ENCODE results near the gene KCNG2.
"Not testable (repeated sequence)": the region's sequence is repeated elsewhere in the genome, so short reads cannot be mapped to it uniquely, and the experiment has no call there.

The KCNG2 gene

DNA sequence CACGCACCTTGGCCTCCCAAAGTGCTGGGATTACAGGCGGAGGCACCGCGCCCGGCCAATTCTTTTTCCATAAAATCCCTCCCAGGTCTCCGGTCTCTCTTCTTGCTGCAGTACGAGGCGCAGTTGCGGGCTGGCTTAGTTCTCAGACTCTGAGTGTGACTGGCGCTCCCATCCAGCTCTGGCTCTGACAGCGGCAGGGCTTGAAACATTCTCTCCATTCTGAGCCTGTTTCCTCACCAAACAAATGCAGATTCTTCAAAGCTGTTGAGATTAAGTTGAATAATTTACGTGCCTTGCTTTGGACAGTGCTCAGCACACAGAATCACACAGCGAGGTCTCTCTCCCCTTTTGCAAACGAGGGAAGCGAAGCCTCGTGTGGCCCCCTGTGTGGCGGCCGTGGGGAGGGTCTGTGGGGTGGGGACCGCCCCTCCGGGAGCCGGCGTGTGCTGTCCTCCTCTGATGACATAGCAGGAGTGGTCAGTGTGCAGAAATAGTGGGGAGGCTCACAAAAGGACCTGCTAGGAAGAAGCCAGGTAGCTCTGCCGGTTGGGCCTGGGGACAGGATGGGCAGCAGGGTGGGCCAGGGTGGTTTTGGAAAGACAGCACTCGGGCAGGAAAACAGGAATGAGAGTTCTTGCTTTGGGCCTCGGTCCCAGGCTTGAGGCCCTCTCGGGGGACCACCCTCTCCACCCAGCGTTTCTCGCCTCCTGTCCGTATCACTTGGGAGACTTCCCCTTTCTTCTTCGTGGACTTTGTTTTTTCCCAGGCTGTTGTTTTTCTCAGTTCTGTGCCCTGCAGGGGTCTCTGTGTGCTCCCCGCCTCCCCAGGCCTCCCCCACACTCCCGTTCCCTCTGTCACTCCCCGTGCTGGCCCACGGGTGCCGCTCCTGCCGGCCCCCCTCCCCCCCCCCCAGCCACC, 75.0 kb downstream of the KCNG2 start:
- DNase-seq, result no peak

DNA sequence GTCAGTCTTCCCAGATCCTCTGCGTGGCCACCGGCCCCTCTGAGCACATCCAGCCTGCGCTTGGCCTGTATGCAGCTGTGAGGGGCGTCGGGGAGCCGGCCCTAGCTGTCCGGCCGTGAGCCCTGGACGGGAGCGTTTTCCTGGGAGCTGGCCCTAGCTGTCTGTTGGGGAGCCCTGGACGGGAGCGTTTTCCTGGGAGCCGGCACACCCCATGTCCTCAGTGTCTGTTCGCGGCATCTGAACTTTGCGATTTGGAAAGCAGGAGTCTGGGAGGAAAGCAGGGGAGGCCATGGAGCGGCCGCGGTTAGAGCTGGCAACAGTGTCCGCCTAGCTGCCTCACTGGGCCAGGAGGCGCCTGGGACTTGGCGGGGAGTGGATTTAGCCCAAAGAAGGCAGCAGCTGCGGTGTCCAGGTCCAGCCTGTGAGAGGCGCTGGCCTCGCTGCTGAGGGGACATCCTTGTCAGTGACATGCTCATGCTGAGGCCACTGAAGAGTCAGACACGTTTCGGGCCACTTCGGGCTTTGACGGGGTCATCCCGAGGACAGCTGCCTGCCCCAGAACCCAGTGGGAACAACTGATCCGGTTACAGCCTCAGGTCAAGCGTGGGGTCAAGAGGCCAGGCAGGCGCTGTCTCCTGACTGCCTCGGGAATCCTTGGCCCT, 75.8 kb downstream of the KCNG2 start:
- no peak for DNase-seq

DNA sequence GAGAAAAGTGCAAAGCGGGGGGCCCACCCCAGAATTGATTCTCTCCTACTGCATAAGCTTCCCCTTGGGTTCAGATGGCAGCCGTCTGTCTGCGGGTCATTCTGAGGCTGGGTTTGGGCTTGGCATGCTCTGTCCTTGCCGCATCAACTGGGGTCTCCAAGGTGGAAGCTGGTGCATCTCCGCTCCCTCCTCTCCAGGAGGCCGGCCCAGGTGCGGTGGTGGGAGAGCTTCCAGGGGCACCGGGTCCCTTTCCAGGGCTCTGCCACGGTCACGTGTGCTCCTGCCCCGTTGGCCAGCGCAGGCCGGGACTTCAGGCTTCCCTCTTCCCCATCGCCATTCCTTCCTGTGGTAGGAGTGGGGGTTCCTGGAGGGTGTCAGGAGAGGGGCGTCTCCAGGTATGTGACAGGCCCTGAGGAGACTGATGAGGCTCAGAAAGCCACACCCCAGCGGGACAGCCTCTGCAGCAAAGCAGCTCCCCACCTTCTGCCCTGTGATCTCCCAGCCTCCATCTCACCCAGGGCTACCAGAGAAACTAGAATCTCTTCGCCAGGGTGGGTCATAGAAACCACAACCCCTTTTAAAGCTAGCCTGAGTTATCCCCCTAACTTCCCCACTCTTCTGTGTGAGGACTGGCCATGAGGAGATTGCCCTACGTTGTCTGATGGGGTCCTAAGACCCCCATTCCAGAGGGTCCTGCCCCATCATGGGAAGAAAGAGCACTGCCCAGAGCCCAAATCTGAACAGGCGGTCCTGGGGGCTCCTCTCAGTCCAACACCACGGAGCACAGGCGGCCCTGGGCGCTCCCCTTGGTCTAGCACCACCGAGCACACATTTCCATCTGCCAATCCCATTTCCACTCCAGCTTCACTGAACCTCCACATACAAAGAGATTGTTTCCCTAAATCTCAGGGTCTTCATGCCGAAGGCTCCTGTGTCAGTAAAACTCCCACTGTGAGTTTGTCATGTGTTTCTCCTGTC, 77.1 kb downstream of the KCNG2 start:
- DNase-seq, result no peak

DNA sequence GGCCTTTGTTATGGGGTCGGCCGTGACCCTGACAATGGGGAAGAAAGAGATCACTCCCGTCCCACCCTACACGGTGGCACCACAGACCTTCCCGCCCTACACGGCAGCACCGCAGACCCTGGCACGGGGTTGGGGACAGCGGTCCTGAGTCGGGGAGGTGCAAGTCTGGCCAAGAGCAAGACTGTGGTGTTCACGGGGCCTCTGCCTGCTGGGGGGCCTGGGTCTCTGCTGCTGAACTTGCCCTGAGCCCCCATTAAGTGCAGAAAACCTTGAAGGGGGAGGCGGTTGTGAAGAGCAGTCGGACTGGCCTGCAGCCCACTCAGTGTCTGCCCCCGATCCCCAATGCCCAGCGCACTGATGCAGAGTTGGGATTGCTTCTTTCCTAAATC, 77.8 kb downstream of the KCNG2 start:
- DNase-seq, result no peak

DNA sequence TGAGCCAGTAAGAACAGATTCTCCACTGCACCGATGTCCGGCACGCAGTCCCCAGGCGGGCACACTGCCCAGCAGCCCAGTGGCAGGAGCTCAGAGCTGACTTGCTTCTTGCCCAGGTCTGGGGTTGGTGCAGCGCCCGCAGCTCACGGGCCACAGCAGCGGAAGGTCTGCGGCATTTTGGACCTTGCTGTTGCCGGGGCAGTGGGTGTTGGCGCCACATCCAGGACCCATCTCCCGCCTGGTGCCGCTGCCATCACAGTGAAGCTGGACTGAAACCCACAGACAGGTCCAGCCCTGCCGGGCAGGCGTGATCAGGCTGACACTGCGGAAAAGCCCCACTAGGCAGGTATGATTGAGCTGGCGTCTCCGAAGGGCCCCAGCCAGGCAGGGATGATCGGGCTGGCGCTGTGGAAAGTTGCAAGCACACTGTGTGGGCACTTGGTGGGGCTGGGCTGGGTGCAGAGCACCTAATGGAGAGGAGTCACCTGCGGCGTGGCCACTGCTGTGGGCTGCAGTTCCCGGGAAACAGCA, 78.3 kb downstream of the KCNG2 start:
- DNase-seq, result no peak

DNA sequence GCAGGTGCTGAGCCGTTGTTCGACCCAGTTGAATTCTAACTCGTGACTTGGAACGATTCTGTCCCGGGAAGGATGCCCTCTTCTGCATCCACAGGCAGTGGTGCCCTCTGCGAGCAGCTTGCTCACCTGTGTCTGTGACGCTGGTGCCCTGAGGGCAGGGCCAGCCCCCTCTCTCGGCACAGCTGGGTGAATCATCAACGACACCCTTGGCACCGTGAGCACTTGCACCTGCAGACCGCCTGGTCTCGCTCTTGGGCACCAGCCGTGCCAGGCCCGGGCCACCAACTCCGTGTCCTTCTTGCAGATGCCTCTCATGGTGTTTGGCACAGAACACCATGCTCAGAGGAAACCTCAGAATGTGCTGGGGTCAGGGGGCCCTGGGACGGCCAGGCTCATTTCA, 78.8 kb downstream of the KCNG2 start:
- DNase-seq, result no peak

DNA sequence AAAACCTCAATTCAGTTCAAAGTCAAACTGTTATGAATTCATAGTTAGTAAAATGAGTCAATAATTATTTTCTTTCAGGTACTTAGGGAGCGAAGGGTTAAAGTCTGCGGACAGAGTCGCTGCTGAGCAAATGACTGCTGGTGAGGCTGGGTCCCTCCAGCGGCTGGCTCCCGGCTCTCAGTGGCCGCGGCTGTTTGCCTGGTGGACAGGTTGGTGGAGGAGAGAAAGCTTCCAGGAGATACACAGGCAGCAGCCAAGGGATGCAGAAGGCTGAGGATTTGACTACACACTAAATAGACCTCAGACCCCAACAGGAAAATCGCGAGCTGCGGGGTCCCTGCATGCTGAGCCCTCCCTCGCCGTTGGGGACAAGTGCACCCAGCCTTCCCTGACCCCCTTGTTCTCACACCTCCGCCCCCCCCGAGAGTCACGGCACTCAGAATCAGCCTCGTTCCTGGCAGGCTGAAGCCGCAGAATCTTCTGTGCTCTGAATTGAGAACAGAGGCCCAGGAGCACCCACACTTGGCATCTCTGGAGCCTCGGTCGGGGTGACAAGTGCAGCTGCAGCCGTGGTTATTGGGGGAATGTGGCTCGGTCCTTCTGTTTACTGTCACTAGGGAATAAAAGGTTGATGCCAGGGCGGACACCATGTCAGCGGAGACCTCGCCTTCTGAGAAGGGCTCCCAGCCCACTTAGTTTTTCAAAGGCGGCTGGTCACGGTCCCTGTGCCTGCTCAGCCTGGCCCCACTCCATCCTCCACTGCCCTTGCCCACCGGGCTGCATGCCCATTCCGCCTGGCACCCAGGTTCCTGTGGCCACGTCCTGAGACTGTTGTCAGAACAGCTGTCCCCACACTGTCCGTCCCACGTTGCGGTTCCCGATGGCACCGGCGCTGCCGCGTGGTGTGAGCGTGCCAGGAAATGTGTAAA, 79.7 kb downstream of the KCNG2 start:
- no peak for DNase-seq

DNA sequence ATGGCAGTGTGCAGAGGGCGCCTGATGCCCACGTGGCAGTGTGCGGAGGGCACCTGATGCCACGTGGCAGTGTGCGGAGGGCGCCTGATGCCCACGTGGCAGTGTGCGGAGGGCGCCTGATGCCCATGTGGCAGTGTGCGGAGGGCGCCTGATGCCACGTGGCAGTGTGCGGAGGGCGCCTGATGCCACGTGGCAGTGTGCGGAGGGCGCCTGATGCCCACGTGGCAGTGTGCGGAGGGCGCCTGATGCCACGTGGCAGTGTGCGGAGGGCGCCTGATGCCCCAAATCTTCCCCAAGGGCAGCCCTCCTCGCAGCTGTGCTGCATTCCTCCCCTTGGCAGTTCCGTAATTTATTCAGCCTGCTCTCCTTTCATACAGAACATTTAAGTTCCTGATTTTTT, 80.5 kb downstream of the KCNG2 start:
- DNase-seq, result not testable (repeated sequence)

DNA sequence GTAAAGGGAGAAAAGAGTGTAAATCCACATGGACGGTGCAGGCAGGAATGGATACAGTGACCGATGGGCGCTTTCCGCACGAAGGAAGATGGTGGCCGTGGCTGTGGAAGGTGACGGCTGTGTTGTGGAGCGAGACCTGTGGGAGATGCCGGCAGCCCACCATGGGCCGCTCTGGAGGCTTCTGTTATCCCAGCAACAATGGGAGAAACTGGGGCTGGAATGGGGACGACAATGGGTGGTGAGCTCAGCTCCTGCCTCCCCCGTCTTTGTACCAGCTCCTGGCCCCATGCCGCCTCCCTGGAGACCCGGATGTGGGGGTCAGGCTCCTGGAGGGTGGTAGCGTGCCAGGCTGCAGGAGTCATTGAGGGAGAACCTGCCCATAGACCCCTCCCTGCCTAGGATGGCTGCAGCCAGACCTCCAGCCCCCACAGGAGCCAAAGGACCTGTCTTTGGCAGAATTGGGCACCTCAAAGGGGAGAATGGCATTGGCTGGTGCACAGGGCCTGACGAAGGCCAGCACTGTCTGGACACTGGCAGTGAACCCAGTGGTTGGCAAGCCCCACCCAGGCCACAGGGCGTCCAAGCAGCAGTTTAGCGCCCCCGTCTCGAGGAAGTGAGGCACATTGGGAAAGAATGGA, 81.1 kb downstream of the KCNG2 start:
- no peak for DNase-seq

DNA sequence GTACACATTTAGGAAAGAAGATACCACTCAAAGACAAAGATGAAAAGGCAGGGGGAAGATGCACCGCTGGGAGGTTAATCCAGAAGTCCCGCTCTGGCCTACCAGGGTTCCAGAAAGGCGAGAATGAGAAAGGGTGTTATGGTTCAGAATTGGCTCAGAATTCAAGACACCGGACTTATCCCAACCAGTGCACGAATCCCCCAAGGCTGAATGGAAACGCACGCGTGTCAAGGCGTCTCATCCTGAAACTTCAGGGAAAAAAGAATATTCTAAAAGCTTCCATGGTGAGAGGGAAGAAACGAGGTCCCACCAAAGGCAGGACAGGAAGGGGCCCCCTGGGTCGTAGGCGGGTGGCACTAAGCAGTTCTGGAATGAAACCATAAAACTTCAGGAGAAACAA, 81.8 kb downstream of the KCNG2 start:
- DNase-seq, result no peak

DNA sequence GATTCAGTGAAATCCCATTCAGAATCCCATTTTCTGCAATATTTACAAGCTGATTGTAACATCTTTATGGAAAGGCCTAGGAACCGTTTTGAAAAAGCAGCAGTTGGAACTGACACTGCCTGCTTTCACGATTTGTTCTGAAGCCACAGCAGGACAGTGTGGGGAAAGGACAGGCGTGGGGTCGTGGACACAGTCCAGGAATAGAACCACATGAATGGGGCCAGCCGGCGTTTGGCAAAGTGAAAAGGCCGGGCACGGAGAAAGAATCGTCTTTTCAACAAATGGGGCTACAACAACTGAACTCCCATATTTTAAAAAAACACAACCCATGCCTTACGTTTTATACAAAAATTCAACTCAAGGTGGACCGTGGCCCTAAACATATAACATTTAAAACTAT, 84.0 kb downstream of the KCNG2 start:
- no peak for DNase-seq

DNA sequence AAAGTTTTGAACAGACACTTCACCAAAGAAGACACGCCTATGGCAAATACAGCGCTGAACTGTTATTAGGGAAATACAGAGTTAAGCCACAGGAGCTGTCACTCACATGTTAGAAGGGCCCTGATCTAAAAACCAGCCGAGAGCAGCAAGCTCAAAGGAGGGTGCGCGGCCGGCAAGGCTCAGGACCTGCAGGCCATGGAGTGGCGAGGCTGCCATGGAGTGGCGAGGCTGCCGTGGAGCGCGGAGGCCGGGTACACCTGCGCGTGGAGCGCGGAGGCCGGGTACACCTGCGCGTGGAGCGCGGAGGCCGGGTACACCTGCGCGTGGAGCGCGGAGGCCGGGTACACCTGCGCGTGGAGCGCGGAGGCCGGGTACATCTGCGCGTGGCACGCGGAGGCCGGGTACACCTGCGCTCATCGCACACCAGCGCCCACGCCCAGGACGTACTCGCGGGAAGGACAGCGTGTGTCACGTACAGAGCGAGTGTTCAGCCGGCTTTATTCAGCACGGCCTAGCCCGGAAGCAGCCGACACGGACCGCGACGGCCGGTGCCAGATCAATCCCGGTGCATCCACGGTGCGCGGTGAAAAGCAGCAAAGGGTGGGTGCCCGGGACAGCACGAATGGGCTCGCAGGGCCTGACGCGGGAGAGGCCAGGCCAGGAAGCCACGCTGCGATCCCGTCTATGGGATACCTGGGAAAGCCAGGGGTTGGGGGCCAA, 84.9 kb downstream of the KCNG2 start:
- no peak for DNase-seq

DNA sequence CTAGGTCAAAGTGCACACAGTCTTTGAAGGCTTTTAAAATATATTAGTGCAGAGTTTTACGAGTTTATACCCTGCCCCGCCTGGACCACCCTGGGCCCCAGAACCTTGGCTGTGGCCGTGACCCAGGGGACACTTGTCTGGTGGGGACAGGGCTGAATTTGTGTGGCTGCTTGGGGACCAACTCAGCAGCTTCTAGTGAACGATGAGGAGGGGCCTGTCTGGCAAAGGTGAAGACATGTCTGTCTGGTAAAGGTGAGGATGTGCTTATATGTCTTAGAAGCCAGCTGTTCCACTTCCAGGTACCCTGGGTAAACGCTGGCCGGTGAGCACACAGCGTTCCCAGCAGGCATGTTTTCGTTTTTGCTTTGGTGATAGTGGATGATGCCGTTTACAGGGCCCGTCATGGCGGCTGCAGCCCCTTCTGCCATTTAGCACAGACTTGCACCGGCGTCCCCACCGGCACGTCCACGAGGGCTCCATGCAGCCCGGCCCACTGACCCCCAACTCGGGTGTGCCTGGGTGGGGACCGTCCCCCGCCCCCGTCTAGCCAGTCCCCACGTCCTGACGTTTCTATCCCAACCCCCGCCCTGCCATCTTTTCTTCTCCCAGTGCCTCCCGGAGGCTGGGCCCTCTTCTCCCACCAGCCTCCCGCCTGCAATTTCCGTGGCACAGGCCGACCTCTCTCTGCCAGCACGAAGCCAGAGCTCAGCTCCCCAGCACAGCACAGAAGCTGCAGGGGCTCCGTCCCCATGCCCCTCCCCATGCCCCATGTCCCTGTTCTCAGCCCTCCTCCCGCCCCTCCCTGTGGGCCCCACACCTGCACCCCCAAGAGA, 85.9 kb downstream of the KCNG2 start:
- no peak for DNase-seq

DNA sequence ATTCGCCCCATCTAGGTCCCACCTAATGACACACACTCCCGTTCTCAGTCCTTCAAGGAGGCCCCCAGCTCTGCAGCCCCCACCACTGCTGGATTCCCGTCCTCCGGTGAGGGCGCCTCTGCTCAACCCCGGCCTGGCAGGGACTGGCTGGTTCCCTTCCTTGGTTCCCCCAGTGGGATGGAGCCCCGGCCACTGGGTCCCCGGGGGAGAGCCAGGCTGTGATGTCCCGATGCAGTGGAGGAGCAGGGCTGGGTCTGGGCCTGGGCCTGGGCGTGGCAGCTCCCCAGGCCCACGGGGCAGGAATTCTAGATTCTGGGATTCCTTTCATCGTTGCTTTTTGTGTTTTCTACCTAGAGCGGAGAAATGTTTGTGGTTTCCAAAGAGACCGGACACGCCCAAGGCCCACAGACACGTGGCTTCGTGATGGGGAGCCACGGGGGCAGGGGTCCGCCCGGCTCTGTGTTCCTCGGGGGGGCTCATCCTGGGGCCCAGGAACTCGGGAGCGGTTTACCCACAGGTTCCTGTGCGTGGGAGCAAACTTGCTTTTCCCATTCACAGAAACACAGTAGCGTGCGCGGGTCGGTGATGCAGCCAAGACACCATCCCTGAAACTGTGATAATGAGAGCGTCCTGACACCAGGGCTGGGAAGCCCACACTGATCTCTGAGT, 86.7 kb downstream of the KCNG2 start:
- DNase-seq, result no peak

DNA sequence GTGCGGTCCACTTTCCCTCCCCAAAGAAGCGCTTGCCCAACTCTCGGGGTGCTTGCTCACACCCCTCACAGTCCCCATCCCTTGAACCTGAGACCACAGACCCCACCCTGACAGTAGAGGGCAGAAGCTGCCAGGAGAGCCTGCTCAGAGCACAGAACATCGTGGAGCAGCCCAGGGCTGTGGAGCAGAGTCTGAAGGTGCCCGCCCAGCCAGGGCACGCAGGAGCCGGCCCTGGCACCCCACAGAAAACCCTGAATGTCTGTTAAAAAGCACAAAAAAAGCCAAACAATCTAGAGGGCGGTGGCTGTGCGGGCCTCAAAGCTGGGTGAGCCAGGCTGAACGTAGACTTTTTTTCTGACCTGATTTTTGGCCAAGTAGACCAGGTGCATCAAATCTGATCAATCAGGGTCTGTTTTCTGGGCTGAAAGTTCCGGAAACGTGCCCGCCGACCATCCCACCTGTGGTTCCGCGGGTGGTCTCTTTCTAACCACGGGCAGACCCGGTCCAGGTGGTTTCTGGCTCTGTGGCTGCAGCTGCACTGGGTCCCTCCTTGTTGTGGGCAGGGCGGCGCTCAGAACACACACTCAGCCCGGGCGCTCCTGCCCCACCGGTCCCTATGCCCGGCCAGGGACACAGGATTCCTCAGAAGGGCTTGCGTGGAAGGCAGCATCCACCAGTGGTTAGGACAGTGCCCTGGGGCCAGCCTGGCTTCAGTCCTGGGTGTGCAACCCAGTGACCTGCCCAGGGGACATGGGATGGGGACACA, 87.4 kb downstream of the KCNG2 start:
- DNase-seq, result no peak

DNA sequence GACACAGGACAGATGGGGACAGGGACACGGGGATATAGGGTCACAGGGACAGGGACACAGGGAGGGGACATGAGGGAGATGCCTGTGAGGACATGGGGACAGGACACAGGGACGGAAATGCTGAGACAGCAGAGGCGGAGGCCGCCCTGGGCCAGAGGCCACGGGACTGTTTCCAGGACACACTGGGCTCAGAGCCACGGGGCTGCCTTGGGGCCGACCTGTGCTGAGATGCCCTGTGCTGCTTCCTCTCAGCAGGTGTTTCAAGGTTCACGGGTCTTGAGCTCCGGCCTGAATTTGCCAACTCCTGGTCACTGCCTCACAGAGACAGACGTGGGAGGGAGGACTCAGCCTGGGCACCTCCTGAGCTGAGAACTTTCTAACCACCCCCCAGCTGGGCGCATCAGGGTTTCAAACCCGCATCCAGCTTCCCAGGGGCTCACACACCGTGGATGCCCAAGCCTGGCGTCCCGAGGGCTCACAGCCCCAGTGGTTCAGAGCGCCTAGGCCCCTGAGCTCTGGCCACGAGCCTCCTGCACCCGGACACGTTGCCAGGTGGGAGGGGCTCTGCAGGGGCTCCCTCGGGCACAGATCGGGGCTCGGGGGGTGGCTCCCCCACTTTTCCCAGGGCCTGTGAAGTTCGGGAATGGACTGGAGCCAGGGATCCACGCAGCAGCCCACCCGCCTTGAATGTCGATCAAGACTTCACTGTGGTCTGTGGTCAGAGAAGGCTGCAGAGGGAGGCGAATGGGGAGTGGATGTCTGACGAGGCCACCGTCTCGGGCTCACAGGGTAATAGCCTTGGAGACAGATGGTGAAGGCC, 89.7 kb downstream of the KCNG2 start:
- DNase-seq, result no peak

DNA sequence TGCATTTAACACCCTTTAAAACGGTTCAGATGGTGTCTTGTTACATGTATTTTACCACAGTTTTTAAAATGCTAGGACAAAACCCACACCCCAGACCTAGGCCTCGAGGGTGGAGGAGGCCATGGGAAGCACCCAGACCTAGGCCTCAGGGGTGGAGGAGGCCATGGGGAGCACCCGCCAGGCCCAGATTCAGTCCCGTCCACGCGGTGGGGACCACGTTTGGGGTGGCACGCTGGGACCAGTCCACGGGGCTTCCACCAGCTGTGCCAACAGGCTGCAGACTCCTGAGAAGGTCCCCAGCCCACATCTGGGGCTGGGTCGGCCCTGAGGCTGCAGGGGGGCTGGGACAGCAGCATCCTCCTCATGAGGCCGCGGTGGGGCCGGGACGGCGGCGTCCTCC, 90.3 kb downstream of the KCNG2 start:
- no peak for DNase-seq
